Activated naive CD4-positive, alpha-beta T cell treated with Interleukin-2 at 50 U/mL for 16 hours (primary cell): Measurements from ENCODE around the gene LINGO3.

Experiments
- DNase-seq: peaks from one replicate; pipeline ENCODE4 v3.0.0-alpha.2; 2020

Gene LINGO3

DNA sequence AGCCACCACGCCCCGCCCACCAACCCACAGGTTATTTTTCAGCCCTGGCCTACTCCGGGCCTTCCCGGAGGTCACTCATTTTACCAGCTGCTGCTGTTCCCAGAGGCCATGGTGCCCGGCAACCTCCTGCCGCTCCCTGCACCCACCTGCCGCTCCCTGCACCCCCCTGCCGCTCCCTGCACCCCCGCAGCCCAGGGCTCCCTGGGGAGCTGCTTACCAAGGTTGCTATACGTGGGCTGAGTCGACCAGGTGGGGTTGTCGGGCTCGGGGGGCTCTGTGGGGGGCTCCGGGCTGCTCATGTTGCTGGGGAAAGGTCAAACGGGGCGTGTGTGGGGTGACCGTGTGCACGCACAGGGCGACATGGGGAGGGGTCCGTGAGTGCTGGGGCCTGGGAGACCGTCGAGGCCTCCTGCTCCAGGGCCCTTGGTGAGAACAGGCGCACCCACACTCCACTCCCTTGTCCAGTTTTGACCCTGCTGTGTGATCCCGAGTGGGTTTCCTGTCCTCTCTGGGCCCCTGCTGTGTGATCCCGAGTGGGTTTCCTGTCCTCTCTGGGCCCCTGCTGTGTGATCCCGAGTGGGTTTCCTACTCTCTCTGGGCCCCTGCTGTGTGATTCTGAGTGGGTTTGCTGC, 27.2 kb downstream of the LINGO3 start:
- DNase-seq = no peak

DNA sequence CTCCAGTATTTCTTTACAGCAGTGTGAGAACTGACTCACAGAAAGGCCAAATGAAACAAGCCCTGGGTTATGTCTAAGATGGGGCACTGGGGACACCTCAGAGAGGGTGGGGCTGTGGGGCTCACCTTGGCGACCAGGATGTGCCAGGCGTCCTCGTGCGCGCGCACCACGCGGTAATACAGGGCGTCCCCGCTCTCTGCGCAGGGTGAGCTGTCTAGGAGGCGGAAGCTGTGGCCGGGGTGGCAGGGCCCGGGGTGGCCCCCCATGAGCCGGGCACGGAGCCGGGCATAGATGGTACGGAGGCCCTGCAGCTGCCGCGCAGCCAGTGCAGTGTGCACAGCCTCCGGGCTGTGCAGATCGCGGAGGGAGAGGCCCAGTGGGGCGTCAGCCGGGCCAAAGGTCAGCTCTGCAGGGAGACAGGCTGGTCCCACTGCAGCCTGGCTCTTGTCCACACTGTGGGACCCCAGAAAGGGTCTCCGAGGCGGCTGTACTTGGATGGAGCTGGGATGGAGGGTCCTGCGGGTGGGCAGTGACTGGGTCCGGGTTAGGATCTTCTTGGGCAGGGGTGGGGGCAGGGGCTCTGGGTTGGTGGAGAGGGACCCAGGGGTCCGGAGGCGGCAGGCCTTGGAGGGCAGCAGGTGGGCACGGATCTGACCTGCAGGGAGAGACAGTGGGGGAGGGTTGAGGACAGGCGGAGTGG, 29.3 kb downstream of the LINGO3 start:
- DNase-seq = no peak

DNA sequence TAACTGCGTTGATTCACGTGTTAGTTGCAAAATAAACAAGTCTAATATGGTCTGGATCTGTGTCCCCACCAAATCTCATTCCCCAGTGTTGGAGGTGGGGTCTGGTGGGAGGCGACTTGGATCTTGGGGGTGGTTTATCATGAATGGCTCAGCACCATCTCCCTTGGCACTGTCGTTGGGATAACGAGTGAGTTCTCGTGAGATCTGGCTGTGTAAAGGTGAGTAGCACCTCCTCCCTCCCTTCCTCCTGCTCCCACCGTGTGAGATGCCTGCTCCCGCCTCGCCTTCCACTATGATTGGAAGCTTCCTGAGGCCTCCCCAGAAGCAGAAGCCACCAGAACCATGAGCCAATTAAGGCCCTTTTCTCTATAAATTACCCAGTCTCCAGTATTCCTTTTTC, 30.8 kb downstream of the LINGO3 start:
- DNase-seq = no peak

DNA sequence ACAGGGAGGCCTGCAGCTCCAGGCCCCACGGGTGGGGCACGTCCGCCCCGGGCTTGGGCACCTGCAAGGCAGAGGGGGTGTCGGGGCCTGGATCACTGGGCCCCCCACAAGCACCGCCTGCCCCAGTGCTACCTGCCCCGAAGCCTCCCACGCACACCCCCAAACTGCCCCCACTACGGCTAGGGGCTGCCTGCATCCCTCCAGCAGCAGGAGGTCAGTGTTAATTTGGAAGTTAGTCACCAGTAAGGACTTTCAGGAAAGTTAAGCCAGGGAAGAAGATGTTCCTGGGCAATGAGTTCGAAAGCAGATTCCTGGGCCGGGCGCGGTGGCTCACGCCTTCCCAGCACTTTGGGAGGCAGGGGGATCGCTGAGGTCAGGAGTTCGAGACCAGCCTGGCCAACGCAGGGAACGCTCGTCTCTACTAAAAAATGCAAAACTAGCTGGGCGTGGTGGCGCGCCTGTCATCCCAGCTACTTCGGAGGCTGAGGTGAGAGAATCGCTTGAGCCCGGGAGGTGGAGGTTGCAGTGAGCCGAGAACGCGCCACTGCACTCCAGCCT, 31.4 kb downstream of the LINGO3 start:
- DNase-seq = no peak

DNA sequence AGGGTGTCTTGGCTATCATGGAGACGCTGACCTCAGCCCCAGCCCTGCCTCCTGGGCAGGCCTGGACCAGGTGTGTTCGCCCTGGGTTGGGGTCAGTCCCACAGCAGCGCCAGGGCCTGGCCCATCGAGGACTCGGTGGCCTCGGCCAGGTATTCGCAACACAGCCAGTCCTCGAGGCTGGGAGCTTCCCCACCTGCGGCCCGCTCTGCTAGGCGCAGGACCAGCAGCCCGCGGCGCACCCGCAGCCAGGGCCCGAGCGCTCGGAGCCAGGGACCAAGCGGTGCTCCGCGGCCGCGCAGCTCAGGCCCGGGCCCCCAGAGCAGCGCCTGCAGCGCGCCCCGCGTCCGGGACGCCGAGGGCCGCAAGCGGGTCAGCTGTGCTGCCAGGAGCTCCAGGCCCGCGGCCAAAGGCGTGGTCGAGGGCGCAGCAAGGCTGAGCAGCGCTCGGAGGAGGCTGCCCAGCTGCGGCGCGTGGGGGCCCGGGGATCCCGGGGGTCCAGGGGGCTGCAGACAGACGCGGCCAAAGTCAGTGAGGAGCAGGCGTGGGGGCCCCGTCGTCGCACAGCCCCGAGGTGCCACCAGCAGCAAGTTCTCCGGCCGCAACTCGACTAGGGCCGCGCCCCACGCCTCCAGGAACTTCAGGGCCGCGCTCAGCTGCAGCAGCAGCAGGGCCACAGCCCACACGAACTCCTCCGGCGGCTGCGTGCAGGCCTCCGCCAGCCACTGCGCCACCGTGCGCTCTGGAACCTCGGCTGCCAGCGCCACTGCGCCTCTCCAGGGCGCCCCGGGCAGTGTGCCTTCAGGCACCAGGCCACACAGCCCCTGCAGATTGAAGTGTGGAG, 32.1 kb downstream of the LINGO3 start:
- no peak for DNase-seq

DNA sequence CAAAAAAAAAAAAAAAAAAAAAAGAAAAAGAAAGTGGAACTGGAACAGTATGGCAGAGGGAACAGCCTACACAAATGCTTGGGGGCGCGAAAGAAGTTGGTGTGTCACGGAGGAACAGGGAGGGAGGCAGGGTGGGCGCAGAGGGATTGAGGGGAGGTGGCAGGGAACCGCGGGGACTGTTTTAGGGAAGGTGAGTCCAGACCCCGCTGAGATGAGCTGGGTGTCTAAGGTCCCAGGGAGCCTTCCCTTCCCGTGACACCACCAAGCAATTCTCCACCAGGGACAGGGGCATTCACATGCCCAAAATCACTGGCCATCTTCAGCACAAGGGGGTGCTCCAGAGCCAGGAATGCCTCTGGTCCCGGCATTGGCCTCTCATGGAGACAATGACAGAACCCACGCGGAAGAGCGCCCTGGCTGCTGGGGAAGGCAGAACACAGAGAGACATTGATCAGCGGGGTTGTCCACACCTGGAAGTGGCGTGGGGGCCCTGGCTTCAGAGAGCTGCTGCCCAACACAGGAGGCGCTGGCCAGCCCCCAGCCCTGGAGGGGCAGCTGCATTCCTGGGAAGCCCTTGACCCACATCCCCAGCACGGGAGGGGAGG, 32.9 kb downstream of the LINGO3 start:
- no peak for DNase-seq

DNA sequence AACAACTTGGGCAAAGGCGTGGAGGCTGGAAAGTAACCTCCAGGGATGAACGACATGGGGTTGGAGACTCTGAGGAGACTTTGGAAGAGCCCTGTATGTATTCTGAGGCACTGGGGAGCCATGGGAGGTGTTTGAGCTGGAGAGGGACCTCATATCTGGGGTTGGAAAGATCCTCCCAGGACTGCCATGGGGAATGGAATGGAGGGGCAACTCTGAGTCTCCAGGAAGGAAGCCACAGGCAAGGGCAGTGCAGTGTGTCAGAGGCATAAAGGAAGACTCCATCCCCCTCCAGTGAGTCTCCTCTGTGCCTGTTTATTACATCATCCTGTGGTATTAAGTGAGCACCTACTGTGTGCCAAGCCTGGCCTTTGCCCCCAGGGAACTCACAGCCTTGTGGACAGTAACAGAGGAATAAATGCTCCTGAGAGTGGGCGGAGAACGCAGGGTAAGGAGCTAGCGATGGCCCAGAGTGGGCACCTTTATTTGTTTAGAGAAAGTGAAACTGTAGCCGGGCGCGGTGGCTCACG, 33.7 kb downstream of the LINGO3 start:
- no peak for DNase-seq

DNA sequence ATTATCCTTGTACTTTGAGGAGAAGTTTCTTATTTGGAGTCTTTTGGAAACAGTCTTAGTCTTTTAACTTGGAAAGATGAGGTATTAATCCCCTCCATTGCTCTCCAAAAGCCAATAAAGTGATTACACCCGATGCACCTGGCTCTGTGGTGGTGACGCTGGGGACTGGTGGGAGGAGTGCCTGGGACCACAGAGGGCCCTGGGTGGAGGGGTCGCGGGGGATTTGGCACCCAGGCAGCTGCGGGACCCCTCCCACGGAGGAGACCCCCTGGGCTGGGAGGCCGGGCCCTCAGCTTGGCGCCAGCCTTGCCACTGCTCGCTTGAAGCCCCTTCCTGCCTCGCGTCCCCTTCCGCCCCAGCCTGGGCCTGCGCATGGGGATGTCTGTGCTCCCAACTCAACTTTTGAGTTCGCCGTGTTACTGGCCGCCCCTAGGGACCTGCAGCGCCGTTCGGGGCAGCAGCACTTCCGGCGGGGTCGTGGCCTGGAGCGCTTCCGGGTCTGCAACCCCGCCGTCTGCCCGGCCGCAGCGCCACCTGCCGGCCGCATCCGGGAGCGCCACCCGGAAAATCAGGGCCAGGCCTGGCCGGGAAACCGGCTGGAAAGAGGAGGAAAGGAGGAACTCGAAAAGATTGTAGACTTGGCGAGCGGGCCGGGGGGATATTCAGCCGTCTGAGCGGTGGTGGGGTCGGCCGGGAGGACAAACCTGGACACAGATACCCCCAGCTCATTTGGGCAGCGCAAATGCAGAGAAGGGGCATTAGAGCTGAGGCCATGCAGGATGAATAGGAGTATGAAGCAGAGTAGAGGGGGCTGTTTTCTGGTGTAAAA, 34.4 kb downstream of the LINGO3 start:
- peak; percentile 78 for DNase-seq

DNA sequence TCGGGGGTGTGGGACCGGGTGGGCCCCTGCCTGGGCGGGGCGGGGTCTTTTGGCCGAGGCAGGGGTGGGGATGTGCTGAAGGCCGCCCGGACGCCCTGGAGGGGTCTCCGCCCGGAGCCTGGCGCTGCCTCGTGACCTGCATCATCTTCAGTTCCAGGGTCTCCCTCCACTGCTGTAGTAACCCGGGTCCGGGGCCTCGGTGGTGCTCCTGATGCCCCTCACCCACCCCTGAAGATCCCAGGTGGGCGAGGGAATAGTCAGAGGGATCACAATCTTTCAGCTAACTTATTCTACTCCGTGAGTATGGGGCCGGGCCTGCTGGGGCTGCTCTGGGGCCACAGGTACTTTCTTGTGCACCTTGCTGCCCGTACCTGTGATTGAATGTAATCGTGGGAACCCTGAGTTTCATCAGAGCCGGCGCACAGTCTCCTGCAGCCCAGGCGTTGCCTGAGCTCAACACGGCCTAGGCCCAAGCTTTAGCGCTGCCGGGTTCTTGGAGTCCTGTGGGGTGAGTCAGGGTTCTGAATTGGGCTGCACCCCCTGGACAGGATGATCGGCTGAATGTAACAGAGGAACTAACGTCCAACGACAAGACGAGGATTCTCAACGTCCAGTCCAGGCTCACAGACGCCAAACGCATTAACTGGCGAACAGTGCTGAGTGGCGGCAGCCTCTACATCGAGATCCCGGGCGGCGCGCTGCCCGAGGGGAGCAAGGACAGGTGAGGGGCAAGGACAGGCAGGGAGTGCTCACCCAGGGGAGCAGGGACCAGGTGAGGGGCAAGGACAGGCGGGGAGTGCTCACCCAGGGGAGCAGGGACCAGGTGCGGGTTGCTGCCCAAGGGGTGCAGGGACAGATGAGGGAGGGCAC, 36.5 kb downstream of the LINGO3 start:
- peak; percentile 32 for DNase-seq

DNA sequence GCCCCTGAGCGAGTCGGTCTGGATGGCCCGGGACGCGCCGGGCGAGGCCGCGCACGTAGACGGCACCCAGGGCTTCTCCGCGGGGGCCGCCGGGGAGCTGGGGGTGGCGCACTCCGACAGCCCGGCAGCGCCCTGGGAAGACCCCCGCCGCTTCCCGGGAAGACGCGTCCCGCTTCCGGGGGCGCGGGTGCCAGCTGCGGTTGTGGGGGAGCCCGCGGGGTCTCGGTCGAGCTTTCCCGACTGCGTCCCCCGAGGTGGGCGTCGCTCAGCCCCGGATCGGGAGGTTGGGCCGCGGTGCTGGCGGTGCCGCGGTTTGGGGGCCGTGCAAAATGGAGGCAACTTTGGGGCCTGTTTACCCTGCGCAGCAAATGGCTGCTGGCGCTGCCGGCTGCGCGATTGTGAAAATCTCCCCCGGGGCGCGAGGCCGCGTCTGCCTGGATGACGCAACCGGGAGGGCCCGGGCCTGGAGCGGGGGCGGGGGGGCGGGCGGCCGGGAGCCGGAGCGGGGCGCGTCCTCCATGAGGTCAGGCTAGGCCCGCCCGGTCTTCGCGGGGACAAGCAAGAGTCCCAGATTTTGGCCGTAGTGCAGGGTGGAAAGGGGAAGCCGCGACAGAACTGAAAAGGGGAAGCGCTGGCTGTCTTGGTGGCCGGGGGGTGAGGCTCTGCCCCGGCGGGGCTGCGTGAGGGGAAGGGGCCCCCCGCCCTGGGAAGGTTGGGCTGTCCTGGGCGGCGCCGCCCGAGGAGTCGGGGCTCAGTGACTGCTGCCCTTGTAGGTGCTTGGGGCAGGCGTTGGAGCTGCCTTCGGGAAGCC, 37.3 kb downstream of the LINGO3 start:
- DNase-seq = peak; percentile 80

DNA sequence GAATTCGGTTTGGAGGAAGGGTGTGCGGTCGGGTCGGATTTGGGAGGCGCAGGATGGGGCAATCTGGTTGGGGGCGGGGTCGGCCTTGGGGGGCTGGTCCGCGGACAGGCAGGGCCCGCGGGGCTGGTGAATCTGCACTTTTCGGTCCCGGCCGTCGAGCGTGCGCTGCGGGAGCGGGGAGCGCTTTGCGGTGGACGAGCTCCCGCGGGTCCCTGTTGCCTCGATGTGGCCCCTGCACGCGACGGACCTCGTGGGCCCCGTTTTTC, 37.9 kb downstream of the LINGO3 start:
- DNase-seq = peak; percentile 52

DNA sequence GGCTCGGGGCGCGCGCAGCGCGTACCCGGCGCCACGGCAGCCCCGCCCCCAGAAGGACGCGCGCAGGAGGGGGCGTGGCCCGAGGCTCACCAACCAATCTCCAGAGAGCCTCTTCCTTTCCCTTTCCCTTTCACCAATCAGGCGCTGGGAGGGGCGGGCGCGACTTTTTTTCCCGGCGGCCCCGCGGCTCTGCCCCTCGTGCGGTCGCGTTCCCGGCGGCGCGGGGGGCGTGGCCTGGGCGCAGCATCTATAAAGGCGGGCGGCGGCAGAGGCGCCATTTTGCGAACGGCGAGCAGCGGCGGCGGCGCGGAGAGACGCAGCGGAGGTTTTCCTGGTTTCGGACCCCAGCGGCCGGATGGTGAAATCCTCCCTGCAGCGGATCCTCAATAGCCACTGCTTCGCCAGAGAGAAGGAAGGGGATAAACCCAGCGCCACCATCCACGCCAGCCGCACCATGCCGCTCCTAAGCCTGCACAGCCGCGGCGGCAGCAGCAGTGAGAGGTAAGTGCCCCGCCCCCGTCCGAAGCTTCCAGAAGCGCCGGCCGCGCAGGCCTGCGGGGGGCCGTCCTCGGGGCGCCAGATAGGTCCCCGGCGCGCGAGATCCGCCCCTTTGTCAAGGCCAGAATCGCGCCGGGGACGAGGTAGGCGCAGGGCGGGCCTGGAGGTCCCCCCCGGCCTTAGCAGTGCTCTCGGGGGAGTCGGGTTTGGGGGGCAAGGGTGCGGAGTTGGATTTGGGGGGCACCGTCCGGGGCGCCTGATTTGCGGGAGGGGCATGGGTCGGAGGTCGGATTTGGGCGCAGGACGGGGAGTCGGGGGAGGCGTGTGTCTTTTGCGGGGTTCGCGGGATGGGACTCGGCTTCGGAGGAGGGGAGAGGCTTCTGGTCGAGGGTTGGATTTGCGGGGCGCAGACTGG, 38.5 kb downstream of the LINGO3 start:
- peak; percentile 99 for DNase-seq

DNA sequence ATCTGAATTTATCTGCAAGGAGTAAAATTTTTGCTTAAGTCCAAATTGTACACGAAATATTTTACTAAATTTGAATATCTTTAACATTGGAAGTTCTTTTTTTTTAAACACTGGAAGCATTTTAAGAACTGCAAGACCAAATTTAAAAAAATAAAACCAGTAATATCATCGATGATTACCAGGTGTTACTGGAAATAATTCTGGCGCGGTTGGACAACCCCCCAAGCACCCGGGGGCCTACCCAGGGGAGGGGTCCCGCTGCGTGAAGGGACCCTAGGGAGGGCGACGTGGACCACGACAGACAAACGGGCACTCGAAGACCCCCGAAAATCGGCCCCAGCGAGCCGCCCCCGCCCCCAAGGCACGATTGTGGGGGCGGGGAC, 39.1 kb downstream of the LINGO3 start:
- no peak for DNase-seq

DNA sequence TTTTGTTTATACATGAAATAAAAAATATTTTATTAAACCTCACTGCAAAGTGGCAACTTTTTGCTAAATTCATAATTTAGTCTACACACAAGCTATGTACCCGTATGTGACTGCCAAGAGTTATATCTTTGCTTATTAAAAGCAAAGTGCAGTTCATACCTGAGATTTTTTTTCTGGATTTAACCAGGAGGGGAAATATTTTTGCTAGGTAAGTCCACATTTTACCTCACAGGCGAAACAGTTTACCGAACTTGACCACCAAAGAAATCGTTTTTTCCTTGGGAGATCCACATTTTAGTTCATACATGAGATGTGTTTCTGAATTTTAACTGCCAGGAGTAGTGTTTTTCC, 39.5 kb downstream of the LINGO3 start:
- DNase-seq = no peak

DNA sequence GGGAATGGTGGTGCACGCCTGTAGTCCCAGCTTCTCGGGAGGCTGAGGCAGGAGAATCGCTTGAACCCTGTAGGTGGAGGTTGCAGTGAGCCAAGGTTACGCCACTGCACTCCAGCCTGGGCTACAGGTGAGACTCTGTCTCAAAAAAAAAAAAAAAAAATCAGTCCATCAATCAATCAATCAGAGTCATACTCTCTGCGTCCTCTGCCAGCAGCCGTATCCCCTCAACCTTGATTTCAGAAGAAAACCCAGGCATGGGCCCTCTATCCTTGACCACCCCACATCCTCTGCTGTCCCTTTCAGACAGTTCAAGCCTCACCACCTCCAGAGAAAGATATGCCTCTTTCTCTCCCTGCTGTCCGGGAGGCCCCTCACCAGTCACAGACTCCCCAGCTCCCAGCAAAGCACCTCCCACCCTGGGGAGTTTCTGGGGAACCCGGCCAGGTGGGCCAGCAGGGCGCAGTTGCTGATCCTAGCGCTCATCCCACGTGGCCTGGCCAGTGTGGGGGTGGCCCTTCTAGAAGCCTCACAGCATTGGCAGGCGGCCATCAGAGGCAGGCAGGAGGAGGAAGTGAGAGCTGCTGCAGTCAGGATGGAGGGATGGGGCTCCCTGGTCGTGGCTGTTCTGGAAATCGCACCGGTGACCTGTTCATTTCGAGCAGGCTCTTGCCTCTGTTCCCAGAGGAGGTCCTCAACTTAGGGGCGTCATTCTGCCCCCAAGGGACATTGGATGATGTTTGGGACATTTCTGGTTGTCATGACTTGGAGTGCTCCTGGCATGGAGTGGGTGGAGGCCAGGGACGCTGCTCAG, 41.6 kb downstream of the LINGO3 start:
- DNase-seq = no peak

DNA sequence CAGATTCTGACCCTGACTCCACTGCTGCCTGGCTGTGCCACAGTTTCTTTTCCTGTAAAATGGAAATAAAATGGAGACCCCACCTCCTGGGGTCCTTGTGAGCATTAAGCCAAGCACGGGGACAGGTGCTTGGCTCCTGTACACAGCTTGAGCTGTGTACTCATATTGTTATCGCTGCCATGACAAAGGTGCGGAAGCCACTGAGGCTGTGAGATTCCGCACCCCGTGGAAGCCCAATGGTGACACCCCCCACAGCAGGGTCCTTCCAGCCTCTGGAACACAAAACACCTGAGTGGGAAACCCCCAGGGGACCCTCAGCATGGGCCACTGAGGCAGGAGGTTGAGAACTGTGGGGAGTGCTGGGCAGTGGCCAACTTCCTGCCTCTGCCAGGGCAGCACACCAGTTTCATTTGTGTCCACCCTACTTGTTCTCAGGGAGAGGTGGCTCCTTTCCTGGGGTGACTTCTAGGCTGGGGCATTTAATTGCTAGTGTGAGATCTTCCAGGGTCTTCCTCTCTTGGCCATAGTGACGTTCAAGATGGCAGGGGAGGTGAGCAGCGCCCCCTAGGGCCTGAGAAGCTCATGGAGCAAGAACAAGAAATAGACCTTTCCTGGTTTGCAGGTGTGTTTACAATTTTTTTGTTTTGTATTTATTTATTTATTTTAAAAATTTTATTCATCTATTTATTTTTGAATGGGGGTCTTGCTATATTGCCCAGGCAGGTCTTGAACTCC, 46.3 kb downstream of the LINGO3 start:
- peak; percentile 68 for DNase-seq

DNA sequence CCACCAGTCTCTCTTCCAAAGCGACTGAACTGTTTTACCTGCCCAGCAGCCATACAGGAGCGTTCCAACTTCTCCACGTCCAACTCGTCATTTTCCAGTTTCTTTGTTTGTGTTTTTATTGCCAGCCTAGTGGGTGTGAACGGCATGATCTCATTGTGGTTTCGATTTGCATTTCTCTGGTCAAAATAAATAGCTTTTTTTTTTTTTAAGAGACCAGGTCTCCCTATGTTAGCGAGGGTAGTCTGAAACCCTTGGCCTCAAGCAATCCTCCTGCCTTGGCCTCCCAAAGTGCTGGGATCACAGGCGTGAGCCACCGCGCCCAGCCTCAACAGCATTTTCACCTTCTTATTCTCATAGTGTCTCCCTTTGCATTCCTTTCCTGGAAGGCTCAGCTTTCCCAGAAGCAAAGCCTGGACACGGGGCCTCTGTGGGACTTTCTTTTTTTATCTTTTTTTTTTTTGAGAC, 47.6 kb downstream of the LINGO3 start:
- no peak for DNase-seq

DNA sequence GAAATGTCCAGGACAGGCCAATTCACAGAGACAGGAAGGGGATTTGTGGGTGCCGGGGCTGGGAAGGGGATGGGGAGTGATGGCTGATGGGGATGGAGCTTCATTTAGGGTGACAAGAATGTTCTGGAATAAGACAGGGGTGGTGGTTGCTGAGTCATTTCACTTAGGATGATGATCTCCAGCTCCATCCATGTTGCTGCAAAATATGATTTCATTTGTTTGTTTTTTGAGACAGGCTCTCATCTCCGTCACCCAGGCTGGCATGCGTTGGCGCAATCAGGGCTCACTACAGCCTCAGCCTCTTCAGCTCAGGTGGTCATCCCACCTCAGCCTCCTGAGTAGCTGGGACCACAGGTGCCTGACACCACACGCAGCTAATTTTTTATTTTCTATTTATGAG, 48.6 kb downstream of the LINGO3 start:
- DNase-seq = no peak
